ENCODE results near the gene DIP2A. TPM values are rescaled to one million over a fixed set of nuclear protein-coding genes. Genes with fewer than 3 reads are reported as not detected.
A peak's percentile ranks its signal among the peaks of the same experiment; 100 is the strongest.

The DIP2A gene
- polyA plus RNA-seq, 3 donors: 4.6 to 55.4 (median 6.1) TPM

GRCh38 chr21:46537026-46537425 lies 78.3 kb downstream of the DIP2A start:
- DNase-seq: no peak
- Histone ChIP-seq H3K79me2 (ENCODE audit: insufficient read depth, low read length) (no peaks in the 10 kb centered on the region), H3K4me1 (ENCODE audit: control insufficient read depth in 1 of 2, insufficient read depth in 2 of 2, low read length in 2 of 2) (no peaks in the 10 kb centered on the region), H3K4me2 (replicated peaks; ENCODE audit: extremely low read depth, low read length, poor library complexity, severe bottlenecking) (no peak overlapping the region), H2AFZ (ENCODE audit: insufficient read depth, low read depth, low read length, poor library complexity, severe bottlenecking) (no peak overlapping the region), H4K20me1 (ENCODE audit: insufficient read depth, low read length) (no peaks in the 10 kb centered on the region), H3K9ac (ENCODE audit: insufficient read depth, low read length, poor library complexity, severe bottlenecking) (no peak overlapping the region), H3K27ac (ENCODE audit: low read depth in 1 of 2, low read length in 2 of 2) (no peak overlapping the region), H3K27me3 (ENCODE audit: control insufficient read depth in 2 of 2, insufficient read depth in 2 of 2, low read length in 2 of 2) (no peaks in the 10 kb centered on the region), H3K36me3 (replicated peaks in 1 of 2; ENCODE audit: control insufficient read depth in 1 of 2, insufficient read depth in 2 of 2, low read length in 2 of 2) (peaks cover 85 to 95% of the 10 kb centered on the region in 2 donors), H3K4me3 (replicated peaks in 1 of 3; ENCODE audit: low read depth in 2 of 3, low read length in 3 of 3) (no peak overlapping the region), H3K9me3 (replicated peaks in 1 of 2; ENCODE audit: control insufficient read depth in 1 of 2, insufficient read depth in 1 of 2, low read length in 2 of 2) (no peaks in the 10 kb centered on the region)
- Mint-ChIP-seq H3K36me3 (peaks cover 78 to 87% of the 10 kb centered on the region in 2 donors), H3K4me1 (no peaks in the 10 kb centered on the region), H3K9me3 (no peaks in the 10 kb centered on the region), H3K27me3 (ENCODE audit: low read depth in 3 of 3) (peaks cover 0 to 2% (median 0%) of the 10 kb centered on the region in 3 donors), H3K4me3 (no peak overlapping the region), H3K27ac (no peak overlapping the region)
- WGBS (ENCODE audit: insufficient coverage): 96% methylated on average over 6 of the region's 6 CpGs
- intact Hi-C loops (cut with micrococcal nuclease): no loop called here
- no peak for TF ChIP-seq CTCF (IDR thresholded peaks at IDR 0.05)

GRCh38 chr21:46538262-46538661 lies 79.6 kb downstream of the DIP2A start:
- Histone ChIP-seq H3K27me3 (ENCODE audit: control insufficient read depth in 2 of 2, insufficient read depth in 2 of 2, low read length in 2 of 2) (no peaks in the 10 kb centered on the region), H3K4me1 (ENCODE audit: control insufficient read depth in 1 of 2, insufficient read depth in 2 of 2, low read length in 2 of 2) (no peaks in the 10 kb centered on the region), H3K79me2 (ENCODE audit: insufficient read depth, low read length) (no peaks in the 10 kb centered on the region), H3K36me3 (replicated peaks in 1 of 2; ENCODE audit: control insufficient read depth in 1 of 2, insufficient read depth in 2 of 2, low read length in 2 of 2) (peaks cover 87 to 96% of the 10 kb centered on the region in 2 donors), H3K4me2 (replicated peaks; ENCODE audit: extremely low read depth, low read length, poor library complexity, severe bottlenecking) (no peak overlapping the region), H3K27ac (ENCODE audit: low read depth in 1 of 2, low read length in 2 of 2) (peak overlapping the region in 1 of 2 donors; percentile 41), H3K9me3 (replicated peaks in 1 of 2; ENCODE audit: control insufficient read depth in 1 of 2, insufficient read depth in 1 of 2, low read length in 2 of 2) (no peaks in the 10 kb centered on the region), H3K9ac (ENCODE audit: insufficient read depth, low read length, poor library complexity, severe bottlenecking) (no peak overlapping the region), H3K4me3 (replicated peaks in 1 of 3; ENCODE audit: low read depth in 2 of 3, low read length in 3 of 3) (no peak overlapping the region), H4K20me1 (ENCODE audit: insufficient read depth, low read length) (no peaks in the 10 kb centered on the region), H2AFZ (ENCODE audit: insufficient read depth, low read depth, low read length, poor library complexity, severe bottlenecking) (no peak overlapping the region)
- Mint-ChIP-seq H3K4me3 (no peak overlapping the region), H3K27ac (peak overlapping the region in 2 of 7 donors; percentile 5 to 43), H3K4me1 (no peaks in the 10 kb centered on the region), H3K36me3 (peaks cover 77 to 88% of the 10 kb centered on the region in 2 donors), H3K9me3 (no peaks in the 10 kb centered on the region), H3K27me3 (ENCODE audit: low read depth in 3 of 3) (peaks cover 0 to 2% (median 0%) of the 10 kb centered on the region in 3 donors)
- TF ChIP-seq CTCF (IDR thresholded peaks at IDR 0.05): no peak
- intact Hi-C loops (cut with micrococcal nuclease): no loop called here
- 98% methylated on average over 14 of the region's 16 CpGs for WGBS (ENCODE audit: insufficient coverage)
- DNase-seq: no peak
